ENCODE results near the gene LHFPL2.

The LHFPL2 gene

DNA sequence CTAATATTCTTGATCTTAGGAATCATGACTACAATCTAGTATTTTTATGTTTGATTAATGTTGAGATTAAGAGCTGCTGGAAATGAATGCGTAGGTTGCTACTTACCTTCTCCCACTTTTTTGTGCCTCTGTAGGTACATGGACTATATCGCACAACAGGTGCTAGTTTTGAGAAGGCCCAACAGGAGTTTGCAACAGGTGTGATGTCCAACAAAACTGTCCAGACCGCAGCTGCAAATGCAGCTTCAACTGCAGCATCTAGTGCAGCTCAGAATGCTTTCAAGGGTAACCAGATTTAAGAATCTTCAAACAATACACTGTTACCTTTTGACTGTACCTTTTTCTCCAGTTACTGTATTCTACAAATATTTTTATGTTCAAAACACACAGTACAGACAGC, 173.2 kb downstream of the LHFPL2 start:
- no peaks in the 10 kb centered on the region for H3K27me3 ChIP-seq (ENCODE audit: insufficient read depth, poor library complexity, severe bottlenecking)
- H3K4me3 ChIP-seq (replicated peaks; ENCODE audit: insufficient read depth, low read length) = no peak overlapping the region
- TF ChIP-seq POLR2AphosphoS5 (IDR thresholded peaks at IDR 0.05; ENCODE audit: low read depth) = no peak
- TF ChIP-seq GABPA (IDR thresholded peaks at IDR 0.05; ENCODE audit: low read depth) = no peak
- TF ChIP-seq, protein P1, sequence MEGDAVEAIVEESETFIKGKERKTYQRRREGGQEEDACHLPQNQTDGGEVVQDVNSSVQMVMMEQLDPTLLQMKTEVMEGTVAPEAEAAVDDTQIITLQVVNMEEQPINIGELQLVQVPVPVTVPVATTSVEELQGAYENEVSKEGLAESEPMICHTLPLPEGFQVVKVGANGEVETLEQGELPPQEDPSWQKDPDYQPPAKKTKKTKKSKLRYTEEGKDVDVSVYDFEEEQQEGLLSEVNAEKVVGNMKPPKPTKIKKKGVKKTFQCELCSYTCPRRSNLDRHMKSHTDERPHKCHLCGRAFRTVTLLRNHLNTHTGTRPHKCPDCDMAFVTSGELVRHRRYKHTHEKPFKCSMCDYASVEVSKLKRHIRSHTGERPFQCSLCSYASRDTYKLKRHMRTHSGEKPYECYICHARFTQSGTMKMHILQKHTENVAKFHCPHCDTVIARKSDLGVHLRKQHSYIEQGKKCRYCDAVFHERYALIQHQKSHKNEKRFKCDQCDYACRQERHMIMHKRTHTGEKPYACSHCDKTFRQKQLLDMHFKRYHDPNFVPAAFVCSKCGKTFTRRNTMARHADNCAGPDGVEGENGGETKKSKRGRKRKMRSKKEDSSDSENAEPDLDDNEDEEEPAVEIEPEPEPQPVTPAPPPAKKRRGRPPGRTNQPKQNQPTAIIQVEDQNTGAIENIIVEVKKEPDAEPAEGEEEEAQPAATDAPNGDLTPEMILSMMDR (IDR thresholded peaks at IDR 0.05; ENCODE audit: insufficient read depth, low read length) = no peak
- no peak for TF ChIP-seq SPI1 (IDR thresholded peaks at IDR 0.05; ENCODE audit: borderline replicate concordance, low read depth)
- TF ChIP-seq, protein P2, sequence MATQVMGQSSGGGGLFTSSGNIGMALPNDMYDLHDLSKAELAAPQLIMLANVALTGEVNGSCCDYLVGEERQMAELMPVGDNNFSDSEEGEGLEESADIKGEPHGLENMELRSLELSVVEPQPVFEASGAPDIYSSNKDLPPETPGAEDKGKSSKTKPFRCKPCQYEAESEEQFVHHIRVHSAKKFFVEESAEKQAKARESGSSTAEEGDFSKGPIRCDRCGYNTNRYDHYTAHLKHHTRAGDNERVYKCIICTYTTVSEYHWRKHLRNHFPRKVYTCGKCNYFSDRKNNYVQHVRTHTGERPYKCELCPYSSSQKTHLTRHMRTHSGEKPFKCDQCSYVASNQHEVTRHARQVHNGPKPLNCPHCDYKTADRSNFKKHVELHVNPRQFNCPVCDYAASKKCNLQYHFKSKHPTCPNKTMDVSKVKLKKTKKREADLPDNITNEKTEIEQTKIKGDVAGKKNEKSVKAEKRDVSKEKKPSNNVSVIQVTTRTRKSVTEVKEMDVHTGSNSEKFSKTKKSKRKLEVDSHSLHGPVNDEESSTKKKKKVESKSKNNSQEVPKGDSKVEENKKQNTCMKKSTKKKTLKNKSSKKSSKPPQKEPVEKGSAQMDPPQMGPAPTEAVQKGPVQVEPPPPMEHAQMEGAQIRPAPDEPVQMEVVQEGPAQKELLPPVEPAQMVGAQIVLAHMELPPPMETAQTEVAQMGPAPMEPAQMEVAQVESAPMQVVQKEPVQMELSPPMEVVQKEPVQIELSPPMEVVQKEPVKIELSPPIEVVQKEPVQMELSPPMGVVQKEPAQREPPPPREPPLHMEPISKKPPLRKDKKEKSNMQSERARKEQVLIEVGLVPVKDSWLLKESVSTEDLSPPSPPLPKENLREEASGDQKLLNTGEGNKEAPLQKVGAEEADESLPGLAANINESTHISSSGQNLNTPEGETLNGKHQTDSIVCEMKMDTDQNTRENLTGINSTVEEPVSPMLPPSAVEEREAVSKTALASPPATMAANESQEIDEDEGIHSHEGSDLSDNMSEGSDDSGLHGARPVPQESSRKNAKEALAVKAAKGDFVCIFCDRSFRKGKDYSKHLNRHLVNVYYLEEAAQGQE (IDR thresholded peaks at IDR 0.05; ENCODE audit: insufficient replicate concordance, low read depth) = no peak
- no peak overlapping the region for H3K27ac ChIP-seq (replicated peaks)
- DNase-seq (ENCODE audit: low read depth in 1 of 2, low spot score in 1 of 2) = no peak

DNA sequence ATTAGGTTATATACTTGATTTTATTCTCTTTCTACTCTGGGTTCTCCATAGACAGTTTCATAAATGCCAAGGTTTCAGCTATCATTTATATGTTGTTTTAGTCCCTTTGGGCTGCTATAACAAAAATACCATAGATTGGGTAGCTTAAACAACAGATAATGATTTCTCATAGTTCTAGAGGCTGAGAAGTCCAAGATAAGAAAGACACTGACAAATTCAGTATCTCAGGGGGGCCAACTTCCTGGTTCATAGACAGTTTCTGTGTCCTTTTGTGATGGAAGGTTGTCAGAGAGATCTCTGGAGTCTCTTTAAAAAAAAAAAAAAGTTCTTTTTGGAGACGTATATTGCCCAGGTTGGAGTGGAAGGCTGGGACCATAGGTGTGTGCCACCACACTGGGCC, 174.8 kb downstream of the LHFPL2 start:
- no peak for TF ChIP-seq POLR2AphosphoS5 (IDR thresholded peaks at IDR 0.05; ENCODE audit: low read depth)
- TF ChIP-seq, protein P2 (IDR thresholded peaks at IDR 0.05; ENCODE audit: insufficient replicate concordance, low read depth) = no peak
- TF ChIP-seq, protein P1 (IDR thresholded peaks at IDR 0.05; ENCODE audit: insufficient read depth, low read length) = no peak
- no peak for TF ChIP-seq GABPA (IDR thresholded peaks at IDR 0.05; ENCODE audit: low read depth)
- TF ChIP-seq SPI1 (IDR thresholded peaks at IDR 0.05; ENCODE audit: borderline replicate concordance, low read depth) = no peak
- Histone ChIP-seq H3K4me3 (replicated peaks; ENCODE audit: insufficient read depth, low read length) (no peak overlapping the region), H3K27ac (replicated peaks) (no peak overlapping the region), H3K27me3 (ENCODE audit: insufficient read depth, poor library complexity, severe bottlenecking) (no peaks in the 10 kb centered on the region)
- DNase-seq (ENCODE audit: low read depth in 1 of 2, low spot score in 1 of 2) = no peak

DNA sequence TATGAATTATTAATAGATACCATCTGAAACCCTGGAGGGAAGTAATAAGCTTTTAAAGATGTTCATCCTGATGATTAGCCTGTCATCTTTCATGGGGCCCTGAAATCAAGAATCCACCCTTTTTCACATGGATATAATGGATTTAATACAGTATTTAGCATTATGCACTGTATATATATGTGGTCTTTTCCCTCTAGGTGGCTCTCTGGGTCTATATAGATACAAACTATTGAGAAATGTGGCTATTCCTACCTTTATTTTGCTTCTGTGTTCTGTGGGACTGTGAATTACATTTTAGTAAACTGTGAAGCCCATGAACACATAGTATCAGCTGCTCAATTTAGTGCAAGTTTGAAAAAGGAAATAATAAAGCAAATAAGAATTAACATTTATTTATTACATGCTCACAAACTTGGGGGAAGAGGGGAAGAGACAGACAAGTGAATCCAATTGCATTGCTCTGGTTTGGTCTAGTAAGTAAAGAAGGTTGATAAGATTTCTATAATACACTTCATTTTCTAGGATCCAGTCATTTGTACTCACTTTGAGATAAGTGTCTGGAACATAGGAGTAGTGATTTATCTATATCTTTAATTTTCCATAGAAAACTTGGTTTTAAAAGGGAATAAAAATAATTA, 176.0 kb downstream of the LHFPL2 start:
- H3K27me3 ChIP-seq (ENCODE audit: insufficient read depth, poor library complexity, severe bottlenecking) = no peaks in the 10 kb centered on the region
- TF ChIP-seq, protein P1 (IDR thresholded peaks at IDR 0.05; ENCODE audit: insufficient read depth, low read length) = no peak
- TF ChIP-seq, protein P2 (IDR thresholded peaks at IDR 0.05; ENCODE audit: insufficient replicate concordance, low read depth) = no peak
- TF ChIP-seq GABPA (IDR thresholded peaks at IDR 0.05; ENCODE audit: low read depth) (no peak), POLR2AphosphoS5 (IDR thresholded peaks at IDR 0.05; ENCODE audit: low read depth) (no peak), SPI1 (IDR thresholded peaks at IDR 0.05; ENCODE audit: borderline replicate concordance, low read depth) (no peak)
- H3K4me3 ChIP-seq (replicated peaks; ENCODE audit: insufficient read depth, low read length) = no peak overlapping the region
- no peak for DNase-seq (ENCODE audit: low read depth in 1 of 2, low spot score in 1 of 2)
- H3K27ac ChIP-seq (replicated peaks) = no peak overlapping the region
